ENCODE measurements around the gene CARD18.
A peak's percentile ranks its signal among the peaks of the same experiment; 100 is the strongest.

CARD18 gene

DNA sequence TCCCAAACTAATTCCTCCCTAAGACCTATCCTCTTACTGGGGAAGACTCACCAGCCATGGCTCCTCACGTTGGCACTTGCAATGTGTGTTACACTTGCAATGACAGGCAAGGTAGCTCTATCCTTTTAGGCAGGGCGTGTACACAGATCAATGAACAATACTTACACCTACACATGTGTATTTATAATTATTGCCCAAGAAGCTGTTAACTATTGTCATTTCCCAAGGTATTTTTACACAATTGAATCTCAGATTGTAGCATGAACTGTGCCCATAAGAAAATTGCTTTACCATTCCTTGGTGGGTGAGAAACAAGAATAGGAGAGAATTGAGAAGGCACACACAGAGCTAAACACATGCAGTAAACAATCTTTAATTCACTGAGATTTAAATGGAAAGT, at the start of gene CARD18:
TSS of gene CARD18 (minus strand) at position 101 of the 400 bp plus-strand sequence. CDS start at position 58, 43 bp downstream.
- no peak within 1 kb of the TSS for H3K4me3 ChIP-seq (ENCODE audit: low read depth, low read length)
- no peaks in the 10 kb centered on the region for H3K36me3 ChIP-seq (ENCODE audit: insufficient read depth, low read length)
- no peaks in the 10 kb centered on the region for H3K27me3 ChIP-seq (ENCODE audit: insufficient read depth, low read length)
- no peaks in the 10 kb centered on the region for H3K79me2 ChIP-seq (ENCODE audit: control insufficient read depth, insufficient read depth, low read length, unreplicated experiment)
- H3K27ac ChIP-seq (ENCODE audit: low read depth, low read length), result no peak within 1 kb of the TSS
- H2AFZ ChIP-seq (ENCODE audit: low read length, unreplicated experiment), result no peak within 1 kb of the TSS
- H3K4me1 ChIP-seq (ENCODE audit: control insufficient read depth, insufficient read depth, low read length, unreplicated experiment), result peaks cover 7% of the 10 kb centered on the region

- Histone ChIP-seq H3K79me2 (ENCODE audit: control insufficient read depth, insufficient read depth, low read length, unreplicated experiment) (no peaks in the 10 kb centered on the region), H3K27me3 (ENCODE audit: insufficient read depth, low read length) (no peaks in the 10 kb centered on the region), H3K36me3 (ENCODE audit: insufficient read depth, low read length) (no peaks in the 10 kb centered on the region), H3K4me1 (ENCODE audit: control insufficient read depth, insufficient read depth, low read length, unreplicated experiment) (peaks cover 7% of the 10 kb centered on the region), H3K27ac (ENCODE audit: low read depth, low read length) (no peak overlapping the region), H2AFZ (ENCODE audit: low read length, unreplicated experiment) (no peak overlapping the region), H3K4me3 (ENCODE audit: low read depth, low read length) (no peak overlapping the region)
Measured at GRCh38 chr11:105183987-105184386, 44.4 kb upstream of the CARD18 start.

- Histone ChIP-seq H3K4me3 (ENCODE audit: low read depth, low read length) (no peak overlapping the region), H3K79me2 (ENCODE audit: control insufficient read depth, insufficient read depth, low read length, unreplicated experiment) (no peaks in the 10 kb centered on the region), H2AFZ (ENCODE audit: low read length, unreplicated experiment) (no peak overlapping the region), H3K27ac (ENCODE audit: low read depth, low read length) (no peak overlapping the region), H3K27me3 (ENCODE audit: insufficient read depth, low read length) (no peaks in the 10 kb centered on the region), H3K4me1 (ENCODE audit: control insufficient read depth, insufficient read depth, low read length, unreplicated experiment) (peaks cover 7% of the 10 kb centered on the region), H3K36me3 (ENCODE audit: insufficient read depth, low read length) (no peaks in the 10 kb centered on the region)
Measured at GRCh38 chr11:105183426-105183825, 43.9 kb upstream of the CARD18 start.

- Histone ChIP-seq H3K27me3 (ENCODE audit: insufficient read depth, low read length) (no peaks in the 10 kb centered on the region), H2AFZ (ENCODE audit: low read length, unreplicated experiment) (no peak overlapping the region), H3K36me3 (ENCODE audit: insufficient read depth, low read length) (no peaks in the 10 kb centered on the region), H3K4me1 (ENCODE audit: control insufficient read depth, insufficient read depth, low read length, unreplicated experiment) (peaks cover 14% of the 10 kb centered on the region), H3K27ac (ENCODE audit: low read depth, low read length) (peak overlapping the region; percentile 68), H3K4me3 (ENCODE audit: low read depth, low read length) (no peak overlapping the region), H3K79me2 (ENCODE audit: control insufficient read depth, insufficient read depth, low read length, unreplicated experiment) (no peaks in the 10 kb centered on the region)
Measured at GRCh38 chr11:105181521-105181920, 42.0 kb upstream of the CARD18 start.

- no peaks in the 10 kb centered on the region for H3K79me2 ChIP-seq (ENCODE audit: control insufficient read depth, insufficient read depth, low read length, unreplicated experiment)
- no peaks in the 10 kb centered on the region for H3K27me3 ChIP-seq (ENCODE audit: insufficient read depth, low read length)
- H3K4me3 ChIP-seq (ENCODE audit: low read depth, low read length), result no peak overlapping the region
- no peak overlapping the region for H2AFZ ChIP-seq (ENCODE audit: low read length, unreplicated experiment)
- H3K4me1 ChIP-seq (ENCODE audit: control insufficient read depth, insufficient read depth, low read length, unreplicated experiment), result peaks cover 14% of the 10 kb centered on the region
- H3K27ac ChIP-seq (ENCODE audit: low read depth, low read length), result peak overlapping the region; percentile 68
- H3K36me3 ChIP-seq (ENCODE audit: insufficient read depth, low read length), result no peaks in the 10 kb centered on the region
Measured at GRCh38 chr11:105181100-105181499, 41.5 kb upstream of the CARD18 start.

GRCh38 chr11:105179542-105180278, 40.1 kb upstream of the CARD18 start:
- no peak overlapping the region for H3K27ac ChIP-seq (ENCODE audit: low read depth, low read length)
- no peaks in the 10 kb centered on the region for H3K79me2 ChIP-seq (ENCODE audit: control insufficient read depth, insufficient read depth, low read length, unreplicated experiment)
- no peaks in the 10 kb centered on the region for H3K36me3 ChIP-seq (ENCODE audit: insufficient read depth, low read length)
- H2AFZ ChIP-seq (ENCODE audit: low read length, unreplicated experiment), result no peak overlapping the region
- H3K4me3 ChIP-seq (ENCODE audit: low read depth, low read length), result no peak overlapping the region
- H3K27me3 ChIP-seq (ENCODE audit: insufficient read depth, low read length), result no peaks in the 10 kb centered on the region
- H3K4me1 ChIP-seq (ENCODE audit: control insufficient read depth, insufficient read depth, low read length, unreplicated experiment), result peaks cover 14% of the 10 kb centered on the region

DNA sequence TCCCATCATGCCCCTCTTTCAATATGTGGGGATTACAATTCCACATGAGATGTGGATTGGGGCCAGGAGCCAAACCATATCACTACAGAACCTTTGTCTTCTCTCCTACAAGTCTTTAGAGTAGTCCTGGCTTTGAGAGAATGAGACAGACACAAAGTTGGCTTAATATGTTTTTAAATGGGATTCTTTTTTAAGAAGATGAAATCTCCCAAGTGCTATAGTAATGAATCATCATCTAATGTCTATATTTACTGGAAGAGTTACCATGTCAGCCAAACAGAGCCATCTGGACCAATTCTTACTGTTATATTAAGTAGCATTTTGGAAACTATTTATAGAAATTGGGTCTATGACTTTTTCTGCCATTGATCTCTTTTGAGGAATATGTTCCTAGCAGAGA, 38.1 kb upstream of the CARD18 start:
- Histone ChIP-seq H3K79me2 (ENCODE audit: control insufficient read depth, insufficient read depth, low read length, unreplicated experiment) (no peaks in the 10 kb centered on the region), H2AFZ (ENCODE audit: low read length, unreplicated experiment) (peak overlapping the region; percentile 8), H3K4me1 (ENCODE audit: control insufficient read depth, insufficient read depth, low read length, unreplicated experiment) (peaks cover 14% of the 10 kb centered on the region), H3K4me3 (ENCODE audit: low read depth, low read length) (no peak overlapping the region), H3K36me3 (ENCODE audit: insufficient read depth, low read length) (no peaks in the 10 kb centered on the region), H3K27ac (ENCODE audit: low read depth, low read length) (peak overlapping the region; percentile 82), H3K27me3 (ENCODE audit: insufficient read depth, low read length) (no peaks in the 10 kb centered on the region)

- Histone ChIP-seq H3K27me3 (ENCODE audit: insufficient read depth, low read length) (no peaks in the 10 kb centered on the region), H2AFZ (ENCODE audit: low read length, unreplicated experiment) (peak overlapping the region; percentile 47), H3K36me3 (ENCODE audit: insufficient read depth, low read length) (no peaks in the 10 kb centered on the region), H3K79me2 (ENCODE audit: control insufficient read depth, insufficient read depth, low read length, unreplicated experiment) (no peaks in the 10 kb centered on the region), H3K4me1 (ENCODE audit: control insufficient read depth, insufficient read depth, low read length, unreplicated experiment) (peaks cover 10% of the 10 kb centered on the region), H3K4me3 (ENCODE audit: low read depth, low read length) (no peak overlapping the region), H3K27ac (ENCODE audit: low read depth, low read length) (peak overlapping the region; percentile 48)
Measured at GRCh38 chr11:105168457-105168856, 28.9 kb upstream of the CARD18 start.

GRCh38 chr11:105167244-105167643, 27.7 kb upstream of the CARD18 start:
- Histone ChIP-seq H2AFZ (ENCODE audit: low read length, unreplicated experiment) (no peak overlapping the region), H3K4me3 (ENCODE audit: low read depth, low read length) (no peak overlapping the region), H3K27ac (ENCODE audit: low read depth, low read length) (no peak overlapping the region), H3K27me3 (ENCODE audit: insufficient read depth, low read length) (no peaks in the 10 kb centered on the region), H3K4me1 (ENCODE audit: control insufficient read depth, insufficient read depth, low read length, unreplicated experiment) (peaks cover 10% of the 10 kb centered on the region), H3K79me2 (ENCODE audit: control insufficient read depth, insufficient read depth, low read length, unreplicated experiment) (no peaks in the 10 kb centered on the region), H3K36me3 (ENCODE audit: insufficient read depth, low read length) (no peaks in the 10 kb centered on the region)

DNA sequence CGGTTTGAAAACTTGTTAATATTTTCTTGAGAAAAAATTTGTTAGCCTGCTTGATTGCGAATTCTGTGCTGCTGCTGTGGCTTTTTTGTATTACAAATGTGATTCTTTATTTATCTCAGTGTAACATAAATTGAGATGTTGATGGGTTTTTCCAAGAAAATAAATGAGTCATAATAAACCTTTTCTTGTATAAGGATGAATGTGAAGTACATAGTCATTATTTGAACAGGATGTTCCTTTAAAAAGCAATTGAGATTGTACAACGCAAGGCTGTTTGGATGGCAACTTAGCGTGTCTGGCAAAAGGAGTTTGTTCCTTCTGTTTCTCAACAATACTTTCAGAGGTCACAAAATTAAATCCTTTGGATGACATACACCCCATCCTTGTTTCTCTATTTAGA, 24.6 kb upstream of the CARD18 start:
- no peak overlapping the region for H2AFZ ChIP-seq (ENCODE audit: low read length, unreplicated experiment)
- no peaks in the 10 kb centered on the region for H3K36me3 ChIP-seq (ENCODE audit: insufficient read depth, low read length)
- H3K4me1 ChIP-seq (ENCODE audit: control insufficient read depth, insufficient read depth, low read length, unreplicated experiment), result peaks cover 10% of the 10 kb centered on the region
- no peak overlapping the region for H3K27ac ChIP-seq (ENCODE audit: low read depth, low read length)
- no peaks in the 10 kb centered on the region for H3K27me3 ChIP-seq (ENCODE audit: insufficient read depth, low read length)
- no peak overlapping the region for H3K4me3 ChIP-seq (ENCODE audit: low read depth, low read length)
- no peaks in the 10 kb centered on the region for H3K79me2 ChIP-seq (ENCODE audit: control insufficient read depth, insufficient read depth, low read length, unreplicated experiment)

DNA sequence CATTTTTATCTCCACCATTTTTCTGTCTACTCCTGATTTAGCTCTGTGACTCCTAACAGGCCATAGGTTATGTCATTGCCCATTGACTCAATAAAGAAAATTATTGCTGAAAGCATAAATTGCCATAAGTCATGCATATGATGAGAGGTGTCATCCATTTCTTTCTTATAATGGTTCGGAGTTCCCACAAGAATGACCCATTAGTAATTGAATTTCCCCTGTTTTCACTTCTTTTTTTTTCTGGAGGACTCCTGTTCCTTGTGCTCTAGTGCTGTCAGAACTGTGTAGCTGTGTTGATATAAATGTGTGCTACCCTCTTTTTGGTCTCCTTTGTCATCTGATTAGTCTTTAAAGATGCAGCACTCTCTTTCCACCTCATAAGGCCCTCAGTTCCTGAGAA, 22.9 kb upstream of the CARD18 start:
- H3K4me3 ChIP-seq (ENCODE audit: low read depth, low read length), result no peak overlapping the region
- H3K27me3 ChIP-seq (ENCODE audit: insufficient read depth, low read length), result no peaks in the 10 kb centered on the region
- no peaks in the 10 kb centered on the region for H3K4me1 ChIP-seq (ENCODE audit: control insufficient read depth, insufficient read depth, low read length, unreplicated experiment)
- H3K36me3 ChIP-seq (ENCODE audit: insufficient read depth, low read length), result no peaks in the 10 kb centered on the region
- no peak overlapping the region for H2AFZ ChIP-seq (ENCODE audit: low read length, unreplicated experiment)
- no peaks in the 10 kb centered on the region for H3K79me2 ChIP-seq (ENCODE audit: control insufficient read depth, insufficient read depth, low read length, unreplicated experiment)
- H3K27ac ChIP-seq (ENCODE audit: low read depth, low read length), result no peak overlapping the region

Data from ACC112 (cell line).